AG09319 (cell line): Measurements from ENCODE around the gene RBPJL.

Experiments
- DNase-seq: peaks from one replicate; pipeline ENCODE4 v3.0.0-alpha.2; 2010; ENCODE audit warnings: low read depth; ENCODE audit errors: extremely low read depth
- CTCF ChIP-seq: IDR thresholded peaks from 2 replicates; pipeline ENCODE4 v1.5.1; 2011; ENCODE audit warnings: low read depth, mild to moderate bottlenecking, inconsistent platforms, low read length, moderate library complexity

The RBPJL gene

GRCh38 chr20:45343532-45344167 is 37.0 kb downstream of the RBPJL start:
- TF ChIP-seq CTCF = no peak
- DNase-seq = no peak

GRCh38 chr20:45344168-45344860 is 37.7 kb downstream of the RBPJL start:
- peak; percentile 63 for DNase-seq
- TF ChIP-seq CTCF = no peak

GRCh38 chr20:45345104-45345936 is 38.7 kb downstream of the RBPJL start:
- no peak for TF ChIP-seq CTCF
- DNase-seq = no peak

- no peak for DNase-seq
- TF ChIP-seq CTCF = no peak
These were observed 39.7 kb downstream of the RBPJL start for GRCh38 chr20:45346291-45346718.

- no peak for DNase-seq
- no peak for TF ChIP-seq CTCF
These were observed 40.2 kb downstream of the RBPJL start for GRCh38 chr20:45346851-45347250.

GRCh38 chr20:45347297-45347935 is 40.8 kb downstream of the RBPJL start:
- DNase-seq = no peak

More at GRCh38 chr20:45347297-45347935, 40.8 kb downstream of the RBPJL start:
- TF ChIP-seq CTCF = no peak
